GM19193 (cell line): ENCODE measurements around the gene ZIM2.

Experiments
- POLR2A ChIP-seq: IDR thresholded peaks from 4 replicates; pipeline ENCODE4 v1.6.1; 2011; ENCODE audit not compliant: insufficient read depth, insufficient read length; ENCODE audit errors: extremely low read depth

Gene ZIM2

GRCh38 chr19:56829596-56829995 is 10.9 kb downstream of the ZIM2 start:
- no peak for TF ChIP-seq POLR2A

GRCh38 chr19:56827708-56828107 is 12.8 kb downstream of the ZIM2 start:
- TF ChIP-seq POLR2A: no peak

- no peak for TF ChIP-seq POLR2A
Measured at GRCh38 chr19:56823956-56824355, 16.6 kb downstream of the ZIM2 start.

GRCh38 chr19:56823417-56823816 is 17.1 kb downstream of the ZIM2 start:
- TF ChIP-seq POLR2A: no peak

- TF ChIP-seq POLR2A: no peak
Measured at GRCh38 chr19:56822755-56823154, 17.8 kb downstream of the ZIM2 start.

GRCh38 chr19:56821675-56822074 is 18.9 kb downstream of the ZIM2 start:
- no peak for TF ChIP-seq POLR2A

- TF ChIP-seq POLR2A: no peak
Measured at GRCh38 chr19:56821209-56821608, 19.3 kb downstream of the ZIM2 start.

GRCh38 chr19:56819166-56819565 is 21.4 kb downstream of the ZIM2 start:
- TF ChIP-seq POLR2A: no peak

- TF ChIP-seq POLR2A: no peak
Measured at GRCh38 chr19:56814656-56815055, 25.9 kb downstream of the ZIM2 start.

GRCh38 chr19:56813531-56813930 is 27.0 kb downstream of the ZIM2 start:
- TF ChIP-seq POLR2A: no peak

GRCh38 chr19:56811480-56811879 is 29.0 kb downstream of the ZIM2 start:
- no peak for TF ChIP-seq POLR2A

- no peak for TF ChIP-seq POLR2A
Measured at GRCh38 chr19:56810260-56810659, 30.3 kb downstream of the ZIM2 start.

- TF ChIP-seq POLR2A: no peak
Measured at GRCh38 chr19:56808717-56809392, 31.7 kb downstream of the ZIM2 start.

- TF ChIP-seq POLR2A: no peak
Measured at GRCh38 chr19:56806639-56807038, 33.9 kb downstream of the ZIM2 start.

- no peak for TF ChIP-seq POLR2A
Measured at GRCh38 chr19:56778351-56778750, 62.2 kb downstream of the ZIM2 start.

- TF ChIP-seq POLR2A: no peak
Measured at GRCh38 chr19:56769650-56770049, 70.9 kb downstream of the ZIM2 start.

- no peak for TF ChIP-seq POLR2A
Measured at GRCh38 chr19:56765137-56765536, 75.4 kb downstream of the ZIM2 start.
